Stimulated activated naive CD8-positive, alpha-beta T cell treated with anti-CD3 and anti-CD28 coated beads, Interleukin-15, Interleukin-2, amounts not matched to agents 100 ng/mL and 50 ng/mL, for 24 hours (primary cell): ENCODE data around the gene ANKLE2.
"Not testable (repeated sequence)": the region's sequence is repeated elsewhere in the genome, so short reads cannot be mapped to it uniquely, and the experiment has no call there.

ENCODE experiments used
- H3K27ac Mint-ChIP-seq: one replicate; pipeline ENCODE4 v1.8.0; 2021; ENCODE audit warnings: mild to moderate bottlenecking, mixed read lengths
- H3K27me3 Mint-ChIP-seq: one replicate; pipeline ENCODE4 v1.8.0; 2021; ENCODE audit warnings: mixed read lengths
- H3K36me3 Mint-ChIP-seq: one replicate; pipeline ENCODE4 v1.8.0; 2021; ENCODE audit warnings: low read depth, mixed read lengths
- H3K4me1 Mint-ChIP-seq: one replicate; pipeline ENCODE4 v1.8.0; 2021; ENCODE audit warnings: low read depth, mixed read lengths
- H3K4me3 Mint-ChIP-seq: one replicate; pipeline ENCODE4 v1.8.0; 2021; ENCODE audit warnings: mild to moderate bottlenecking, mixed read lengths
- H3K9me3 Mint-ChIP-seq: one replicate; pipeline ENCODE4 v1.8.0; 2021; ENCODE audit warnings: mixed read lengths

The ANKLE2 gene

DNA sequence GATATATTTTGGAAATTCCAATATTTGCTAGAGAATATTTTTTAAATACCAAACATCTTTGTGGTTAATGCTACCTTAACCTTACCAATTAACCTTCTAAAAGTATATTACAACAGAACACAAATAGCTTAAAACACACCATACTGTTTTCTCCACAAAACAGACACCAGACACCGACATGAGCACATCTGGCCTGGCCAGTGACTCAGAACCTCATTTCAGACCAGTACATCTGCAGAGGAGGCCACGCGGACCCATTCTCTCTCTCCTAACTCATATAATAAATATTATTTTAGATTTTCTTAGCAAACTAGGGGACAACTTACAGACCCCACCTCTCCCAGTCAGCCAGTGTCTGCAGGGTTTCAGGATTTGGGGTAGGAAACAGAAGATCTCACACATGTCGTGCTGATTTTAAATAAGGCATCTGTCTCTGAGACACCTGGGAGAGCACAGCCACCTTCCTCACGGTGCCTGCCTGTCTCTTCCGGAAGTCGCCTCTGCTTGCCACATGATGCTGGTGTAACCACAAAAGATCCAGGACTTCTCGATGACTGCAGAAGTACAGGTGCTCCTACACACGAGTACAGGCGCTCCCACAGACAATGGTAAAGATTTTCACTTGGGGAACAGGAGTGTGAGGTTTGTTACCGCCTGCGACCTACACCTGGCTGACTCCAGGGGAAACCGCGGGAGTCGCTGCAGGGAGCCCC, 9.7 kb upstream of the ANKLE2 start:
- Mint-ChIP-seq H3K27ac (peak overlapping the region; percentile 50), H3K27me3 (no peaks in the 10 kb centered on the region), H3K9me3 (no peaks in the 10 kb centered on the region), H3K4me1 (peaks cover 71% of the 10 kb centered on the region), H3K36me3 (peaks cover 45% of the 10 kb centered on the region), H3K4me3 (peak overlapping the region; percentile 34)

DNA sequence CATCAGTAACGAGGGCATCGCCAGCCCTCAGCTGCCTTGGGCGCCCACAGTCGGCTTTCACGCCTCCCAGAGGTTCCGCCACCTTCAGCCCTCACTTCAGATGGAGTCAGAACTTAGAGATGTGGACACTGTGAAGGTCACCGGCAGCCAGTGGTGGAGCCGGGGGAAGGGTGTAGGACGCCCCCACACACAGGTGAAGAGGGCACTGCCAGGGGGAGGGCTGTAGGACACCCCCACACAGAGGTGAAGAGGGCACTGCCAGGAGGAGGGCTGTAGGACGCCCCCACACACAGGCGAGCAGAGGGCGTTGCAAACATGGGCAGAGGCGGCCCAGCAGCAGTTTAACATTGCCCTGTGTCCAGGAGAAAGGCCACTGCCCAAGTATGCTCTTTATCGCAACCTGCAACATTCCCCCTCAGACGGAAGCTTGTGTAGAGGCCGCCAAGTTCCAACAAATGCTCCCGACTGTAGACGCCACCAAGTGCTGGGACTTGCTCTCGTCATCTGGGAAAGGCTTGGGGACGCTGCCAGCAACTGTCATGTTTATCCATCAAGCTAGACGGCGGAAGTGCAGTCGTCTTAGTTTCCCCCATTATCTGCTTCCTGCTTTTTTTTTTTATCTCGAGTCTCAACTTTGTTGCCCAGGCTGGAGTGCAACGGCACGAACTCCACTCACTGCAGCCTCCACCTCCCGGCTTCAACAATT, 4.9 kb upstream of the ANKLE2 start:
- no peaks in the 10 kb centered on the region for H3K9me3 Mint-ChIP-seq
- H3K27me3 Mint-ChIP-seq, result no peaks in the 10 kb centered on the region
- no peak overlapping the region for H3K4me3 Mint-ChIP-seq
- peaks cover 54% of the 10 kb centered on the region for H3K4me1 Mint-ChIP-seq
- H3K36me3 Mint-ChIP-seq, result peaks cover 17% of the 10 kb centered on the region
- no peak overlapping the region for H3K27ac Mint-ChIP-seq

DNA sequence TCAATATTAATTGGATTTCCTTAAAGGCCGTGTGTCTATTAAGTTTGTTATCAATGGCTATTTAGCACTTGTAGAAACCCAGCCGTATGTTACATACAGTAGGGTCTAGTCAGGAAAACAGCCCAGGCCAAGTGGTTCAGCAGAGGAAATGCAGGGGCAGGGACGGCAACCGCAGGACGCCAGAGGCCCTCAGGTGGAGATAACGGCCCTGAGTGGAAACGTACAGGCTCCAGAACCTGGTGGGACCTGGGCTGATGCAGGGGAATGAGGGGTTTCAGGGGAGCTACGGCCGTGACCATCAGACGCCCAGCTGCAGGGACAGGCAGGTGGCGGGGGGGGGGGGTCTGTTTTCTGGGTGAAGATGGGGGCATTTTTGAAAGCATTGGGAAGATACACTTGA, 3.7 kb upstream of the ANKLE2 start:
- Mint-ChIP-seq H3K27ac (no peak overlapping the region), H3K27me3 (no peaks in the 10 kb centered on the region), H3K9me3 (no peaks in the 10 kb centered on the region), H3K4me3 (no peak overlapping the region), H3K36me3 (peaks cover 21% of the 10 kb centered on the region), H3K4me1 (peaks cover 50% of the 10 kb centered on the region)

DNA sequence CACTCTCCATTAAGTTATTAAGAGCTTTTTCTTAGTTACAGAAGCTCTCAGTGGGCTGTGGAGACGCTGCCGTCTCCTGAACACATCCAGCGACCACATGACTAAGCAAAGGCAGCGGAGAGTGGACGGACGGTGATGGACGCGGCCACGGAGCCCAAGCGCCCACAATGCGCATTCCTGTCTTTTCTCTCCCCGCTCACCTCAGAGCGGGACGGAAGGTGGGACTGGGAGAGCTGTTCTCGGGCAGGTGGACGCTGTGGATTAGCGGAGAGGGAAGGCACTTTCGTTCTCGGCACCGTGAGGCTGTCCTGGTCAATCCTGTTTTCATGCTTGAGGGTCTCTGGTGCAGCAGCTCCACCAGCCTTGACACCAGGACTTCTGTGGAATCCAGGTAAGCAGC, 2.6 kb upstream of the ANKLE2 start:
- Mint-ChIP-seq H3K4me1 (peaks cover 48% of the 10 kb centered on the region), H3K27me3 (no peaks in the 10 kb centered on the region), H3K9me3 (no peaks in the 10 kb centered on the region), H3K4me3 (no peak overlapping the region), H3K36me3 (peaks cover 26% of the 10 kb centered on the region), H3K27ac (no peak overlapping the region)

DNA sequence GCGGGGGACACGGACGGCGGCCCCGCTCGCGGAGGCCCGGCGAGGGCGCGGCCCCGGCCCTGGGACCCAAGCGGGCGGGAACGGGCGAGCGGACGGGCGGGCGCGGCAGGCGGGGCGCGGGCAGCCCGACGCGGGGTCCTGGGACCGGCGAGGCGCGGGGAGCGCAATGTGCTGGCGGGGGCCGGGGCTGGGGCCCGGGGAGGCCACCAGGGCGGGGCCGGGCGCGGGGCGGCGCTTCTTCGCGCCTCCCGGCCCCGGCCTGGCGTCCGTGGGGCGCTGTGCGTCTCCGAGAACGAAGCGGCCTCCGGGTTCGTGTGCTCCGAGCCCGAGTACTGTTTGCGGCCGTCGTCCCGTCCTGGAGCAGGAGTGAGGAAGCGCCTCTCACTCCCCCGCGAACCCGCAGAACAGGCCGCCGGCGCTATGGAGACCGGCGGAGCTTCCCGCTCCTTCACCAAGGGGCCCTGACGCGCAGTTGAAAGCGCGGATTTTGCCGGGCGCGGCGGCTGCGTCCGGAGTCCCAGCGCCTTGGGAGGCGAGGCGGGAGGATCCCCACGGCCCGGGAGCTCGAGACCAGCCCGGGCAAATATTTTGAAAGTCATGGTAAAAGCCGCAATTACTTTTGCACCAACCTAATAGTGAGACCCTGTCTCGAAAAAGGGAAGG, 420 bp upstream of the ANKLE2 start:
- H3K36me3 Mint-ChIP-seq, result peaks cover 34% of the 10 kb centered on the region
- no peaks in the 10 kb centered on the region for H3K9me3 Mint-ChIP-seq
- peaks cover 33% of the 10 kb centered on the region for H3K4me1 Mint-ChIP-seq
- H3K4me3 Mint-ChIP-seq, result peak overlapping the region; percentile 78
- no peaks in the 10 kb centered on the region for H3K27me3 Mint-ChIP-seq
- H3K27ac Mint-ChIP-seq, result peak overlapping the region; percentile 79

DNA sequence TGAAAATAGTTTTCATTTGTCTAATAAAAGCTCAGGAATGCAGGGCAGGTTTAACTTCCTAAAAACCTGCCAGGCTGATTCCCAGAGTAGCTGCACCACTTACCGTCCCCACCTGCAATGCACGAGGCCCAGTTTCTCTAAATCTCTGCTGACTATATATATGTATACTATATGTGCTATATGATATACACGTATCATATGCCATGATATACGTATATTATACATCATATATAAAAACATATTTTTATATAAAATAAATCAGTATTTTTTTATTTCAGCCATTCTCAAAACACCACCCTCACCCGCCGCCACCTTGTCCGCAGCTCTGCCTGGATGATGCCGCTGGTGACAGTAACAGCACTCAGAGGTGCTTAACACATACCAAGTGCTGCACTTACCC, 2.3 kb downstream of the ANKLE2 start:
- no peaks in the 10 kb centered on the region for H3K9me3 Mint-ChIP-seq
- peaks cover 35% of the 10 kb centered on the region for H3K4me1 Mint-ChIP-seq
- no peaks in the 10 kb centered on the region for H3K27me3 Mint-ChIP-seq
- peak overlapping the region; percentile 99 for H3K27ac Mint-ChIP-seq
- peak overlapping the region; percentile 96 for H3K4me3 Mint-ChIP-seq
- H3K36me3 Mint-ChIP-seq, result peaks cover 44% of the 10 kb centered on the region

DNA sequence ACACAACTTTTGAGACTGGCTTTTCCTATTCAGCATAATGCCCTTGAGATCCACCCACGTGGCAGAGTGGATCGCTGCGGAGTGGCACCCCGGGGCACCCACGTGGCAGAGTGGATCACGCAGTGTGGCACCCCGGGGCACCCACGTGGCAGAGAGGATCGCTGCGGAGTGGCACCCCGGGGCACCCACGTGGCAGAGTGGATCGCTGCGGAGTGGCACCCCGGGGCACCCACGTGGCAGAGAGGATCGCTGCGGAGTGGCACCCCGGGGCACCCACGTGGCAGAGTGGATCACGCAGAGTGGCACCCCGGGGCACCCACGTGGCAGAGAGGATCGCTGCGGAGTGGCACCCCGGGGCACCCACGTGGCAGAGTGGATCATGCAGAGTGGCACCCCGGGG, 2.8 kb downstream of the ANKLE2 start:
- Mint-ChIP-seq H3K27ac (peak overlapping the region; percentile 31), H3K36me3 (peaks cover 48% of the 10 kb centered on the region), H3K4me1 (peaks cover 37% of the 10 kb centered on the region)
- H3K4me3 Mint-ChIP-seq, H3K27me3 Mint-ChIP-seq, H3K9me3 Mint-ChIP-seq: not testable (repeated sequence)

DNA sequence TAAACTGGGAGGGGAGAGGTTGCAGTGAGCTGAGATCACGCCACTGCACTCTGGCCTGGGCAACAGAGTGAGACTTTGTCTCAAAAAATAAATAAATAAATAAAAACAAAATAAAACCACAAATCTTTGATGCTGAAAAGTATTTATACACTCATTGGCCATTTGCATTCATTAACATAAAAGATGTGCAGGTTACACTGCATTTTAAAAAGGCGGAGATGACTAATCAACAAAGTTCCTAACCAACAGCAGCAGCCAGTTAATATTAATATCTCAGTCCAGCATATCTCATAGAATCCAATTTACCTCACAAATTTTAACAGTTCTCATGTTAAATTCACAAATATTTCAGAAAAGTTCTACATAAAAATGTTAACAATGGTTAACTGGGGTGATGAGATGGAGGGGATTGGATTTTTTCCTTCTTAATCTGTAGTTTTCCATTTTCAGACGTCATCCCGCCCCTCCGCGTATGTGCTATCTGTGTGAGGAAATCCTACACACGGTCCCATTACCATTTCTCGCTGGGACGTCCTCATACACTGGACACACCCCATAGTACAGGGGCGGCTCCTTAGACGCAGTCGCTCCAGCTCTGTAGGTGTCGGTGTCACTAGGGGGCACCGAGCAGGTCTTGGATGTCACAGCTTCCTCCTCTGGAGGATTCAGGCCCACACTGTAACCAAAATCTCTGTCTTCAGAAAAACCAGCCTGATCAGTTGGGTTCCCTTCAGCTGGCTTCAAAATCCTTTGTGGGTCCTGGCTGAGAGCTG, 7.3 kb downstream of the ANKLE2 start:
- H3K27me3 Mint-ChIP-seq, result no peaks in the 10 kb centered on the region
- peaks cover 53% of the 10 kb centered on the region for H3K36me3 Mint-ChIP-seq

DNA sequence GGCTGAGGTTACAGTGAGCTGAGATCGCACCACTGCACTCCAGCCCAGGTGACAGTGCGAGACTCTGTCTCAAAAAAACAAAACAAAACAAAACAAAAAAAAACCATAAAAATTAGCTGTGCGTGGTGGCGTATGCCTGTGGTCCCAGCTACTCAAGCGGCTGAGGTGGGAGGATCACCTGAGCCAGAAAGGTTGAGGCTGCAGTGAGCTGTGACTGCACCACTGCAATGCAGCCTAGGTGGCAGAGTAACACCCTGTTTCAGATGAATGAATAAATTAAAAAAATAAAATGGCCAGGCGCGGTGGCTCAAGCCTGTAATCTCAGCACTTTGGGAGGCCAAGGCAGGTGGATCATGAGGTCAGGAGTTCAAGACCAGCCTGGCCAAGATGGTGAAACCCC, 8.0 kb downstream of the ANKLE2 start:
- Mint-ChIP-seq H3K4me1 (peaks cover 11% of the 10 kb centered on the region), H3K36me3 (peaks cover 54% of the 10 kb centered on the region)
- H3K9me3 Mint-ChIP-seq, H3K27me3 Mint-ChIP-seq, H3K27ac Mint-ChIP-seq, H3K4me3 Mint-ChIP-seq: not testable (repeated sequence)

More for the DNA sequence above, 7.3 kb downstream of the ANKLE2 start:
- Mint-ChIP-seq H3K4me3 (no peak overlapping the region), H3K4me1 (peaks cover 14% of the 10 kb centered on the region), H3K27ac (peak overlapping the region; percentile 15), H3K9me3 (no peaks in the 10 kb centered on the region)

DNA sequence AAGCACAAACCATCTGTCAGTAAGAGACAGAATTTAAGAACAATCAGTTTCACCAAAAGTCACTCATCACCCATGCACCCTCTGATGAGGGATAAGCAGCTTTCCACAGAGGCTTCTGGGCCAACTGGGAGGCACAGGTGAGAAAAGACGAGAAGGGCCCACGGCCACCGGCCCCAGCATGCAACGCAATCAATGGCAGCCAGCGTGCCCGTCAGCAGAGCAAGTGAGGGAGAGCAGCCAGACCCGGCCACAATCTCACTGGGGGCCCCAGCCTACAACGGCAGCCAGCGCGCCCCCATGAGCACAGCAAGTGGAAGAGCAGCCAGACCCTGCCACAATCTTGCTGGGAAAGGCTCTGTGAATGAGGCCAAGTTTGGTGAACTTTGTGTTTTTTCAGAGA, 13.3 kb downstream of the ANKLE2 start:
- no peak overlapping the region for H3K27ac Mint-ChIP-seq
- H3K9me3 Mint-ChIP-seq, result no peaks in the 10 kb centered on the region
- H3K4me3 Mint-ChIP-seq, result no peak overlapping the region
- H3K27me3 Mint-ChIP-seq, result no peaks in the 10 kb centered on the region
- peaks cover 6% of the 10 kb centered on the region for H3K4me1 Mint-ChIP-seq
- H3K36me3 Mint-ChIP-seq, result peaks cover 72% of the 10 kb centered on the region

DNA sequence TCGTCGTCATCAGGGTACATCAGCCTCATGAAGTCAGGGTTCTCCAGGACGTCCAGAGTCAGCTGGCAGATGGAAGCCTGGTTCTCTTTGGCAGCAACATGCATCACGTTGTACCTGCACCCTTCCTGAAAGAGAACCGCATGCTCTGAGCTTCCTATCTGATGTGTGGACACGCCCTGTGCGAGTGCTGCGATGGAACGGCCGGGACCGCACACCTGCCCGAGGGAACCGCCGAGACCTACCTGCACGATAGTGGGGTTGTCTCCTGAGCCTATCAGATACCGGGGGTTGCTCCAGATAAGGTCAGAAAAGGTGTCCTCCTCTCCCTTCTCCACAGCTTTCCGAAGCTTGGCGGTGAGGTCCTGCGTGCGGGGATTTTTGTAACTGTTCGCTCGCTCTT, 13.7 kb downstream of the ANKLE2 start:
- H3K4me1 Mint-ChIP-seq, result peaks cover 9% of the 10 kb centered on the region
- H3K27ac Mint-ChIP-seq, result no peak overlapping the region
- no peak overlapping the region for H3K4me3 Mint-ChIP-seq
- H3K27me3 Mint-ChIP-seq, result no peaks in the 10 kb centered on the region
- no peaks in the 10 kb centered on the region for H3K9me3 Mint-ChIP-seq
- H3K36me3 Mint-ChIP-seq, result peaks cover 75% of the 10 kb centered on the region

DNA sequence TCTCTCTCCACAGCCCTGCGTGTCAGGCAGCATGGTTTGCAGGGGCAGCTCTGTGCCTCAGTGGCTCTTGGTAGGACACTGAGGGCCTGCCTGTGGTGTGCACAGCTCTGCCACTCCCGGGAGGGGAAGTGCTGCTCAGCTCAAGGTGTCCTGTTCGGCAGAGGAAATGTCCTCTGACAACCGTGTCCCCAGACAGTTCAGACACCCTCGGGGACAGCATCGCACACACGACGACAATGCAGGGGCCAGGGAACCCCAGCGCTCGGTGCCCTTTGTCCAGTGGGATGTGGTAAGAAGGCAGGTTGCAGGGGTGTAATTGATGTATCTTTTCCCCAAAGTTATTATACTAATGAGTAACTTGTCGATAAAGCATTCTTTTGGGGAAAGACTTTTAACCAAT, 14.2 kb downstream of the ANKLE2 start:
- H3K9me3 Mint-ChIP-seq, result no peaks in the 10 kb centered on the region
- H3K27ac Mint-ChIP-seq, result no peak overlapping the region
- H3K27me3 Mint-ChIP-seq, result no peaks in the 10 kb centered on the region
- H3K36me3 Mint-ChIP-seq, result peaks cover 75% of the 10 kb centered on the region
- peaks cover 14% of the 10 kb centered on the region for H3K4me1 Mint-ChIP-seq
- H3K4me3 Mint-ChIP-seq, result no peak overlapping the region

DNA sequence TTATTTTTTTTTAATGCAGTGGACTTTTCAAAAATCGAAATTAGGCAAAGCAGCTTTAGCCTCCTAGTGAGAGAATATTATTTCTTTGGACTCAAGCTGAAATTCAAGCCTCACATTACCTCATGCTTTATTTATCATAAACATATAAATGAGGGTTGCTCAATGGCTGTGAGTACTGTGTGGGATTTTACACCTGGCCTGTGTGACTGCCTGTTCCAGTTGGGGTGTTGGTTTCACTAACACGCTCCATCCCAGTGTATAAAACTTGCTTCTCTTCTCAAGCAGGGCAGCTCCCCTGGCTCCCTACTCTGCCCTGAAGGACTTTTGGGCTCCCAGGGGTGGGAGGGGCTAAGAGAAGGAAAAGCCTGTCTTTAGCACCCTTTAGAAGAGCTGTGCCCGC, 15.0 kb downstream of the ANKLE2 start:
- H3K9me3 Mint-ChIP-seq, result no peaks in the 10 kb centered on the region
- no peak overlapping the region for H3K27ac Mint-ChIP-seq
- peaks cover 75% of the 10 kb centered on the region for H3K36me3 Mint-ChIP-seq
- peaks cover 14% of the 10 kb centered on the region for H3K4me1 Mint-ChIP-seq
- no peak overlapping the region for H3K4me3 Mint-ChIP-seq
- no peaks in the 10 kb centered on the region for H3K27me3 Mint-ChIP-seq

DNA sequence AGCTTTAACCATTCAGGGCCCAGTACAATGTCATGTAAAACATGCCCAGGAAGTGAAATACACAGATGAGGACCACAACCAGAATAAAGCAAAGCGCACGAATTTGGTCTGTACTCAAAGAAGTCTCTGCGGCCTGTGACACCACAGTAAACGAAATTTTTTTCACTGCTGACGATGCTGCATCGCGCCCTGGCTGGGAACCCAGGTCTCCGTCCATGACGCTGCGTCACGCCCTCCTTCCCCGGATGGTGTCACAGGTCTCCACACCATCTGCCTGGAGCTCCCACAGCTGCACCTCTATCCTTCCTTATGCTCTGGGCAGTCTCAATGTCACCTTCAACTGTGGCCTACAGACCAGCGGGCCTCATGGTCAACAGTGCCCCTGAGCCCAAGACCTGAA, 17.8 kb downstream of the ANKLE2 start:
- H3K36me3 Mint-ChIP-seq, result peaks cover 92% of the 10 kb centered on the region
- no peaks in the 10 kb centered on the region for H3K27me3 Mint-ChIP-seq
- peaks cover 14% of the 10 kb centered on the region for H3K4me1 Mint-ChIP-seq
- H3K4me3 Mint-ChIP-seq, result no peak overlapping the region
- H3K9me3 Mint-ChIP-seq, result no peaks in the 10 kb centered on the region
- no peak overlapping the region for H3K27ac Mint-ChIP-seq

DNA sequence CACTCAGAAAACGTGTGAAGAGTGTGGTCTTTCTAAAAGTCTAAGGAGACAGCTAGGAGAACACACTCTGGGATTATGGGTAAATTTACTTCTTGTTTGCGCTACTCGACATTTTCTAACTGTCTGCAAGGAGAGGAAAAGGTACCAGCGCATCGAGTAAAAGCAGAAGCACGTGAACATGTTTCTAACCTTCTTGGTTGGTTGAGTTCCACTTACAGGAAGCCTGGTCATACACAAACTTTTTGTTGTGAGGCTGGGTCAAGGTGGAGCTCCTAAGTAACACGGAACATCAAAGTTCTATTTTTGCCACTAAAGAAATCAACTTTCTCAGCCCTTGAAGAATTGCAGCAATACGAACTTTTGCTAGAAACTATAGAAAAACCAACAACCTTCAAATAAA, 20.0 kb downstream of the ANKLE2 start:
- Mint-ChIP-seq H3K36me3 (peaks cover 87% of the 10 kb centered on the region), H3K27me3 (no peaks in the 10 kb centered on the region), H3K27ac (no peak overlapping the region), H3K4me3 (no peak overlapping the region), H3K4me1 (peaks cover 14% of the 10 kb centered on the region), H3K9me3 (no peaks in the 10 kb centered on the region)
